ENCODE results near the gene SDK2. TPM values are rescaled to one million over a fixed set of nuclear protein-coding genes. Genes with fewer than 3 reads are reported as not detected.

The SDK2 gene
- total RNA-seq, 1 donor from 2014 or later: 31.8 TPM

GRCh38 chr17:73338050-73338521 is 306.2 kb downstream of the SDK2 start:
- Mint-ChIP-seq H3K27me3 (ENCODE audit: low read depth) (no peaks in the 10 kb centered on the region), H3K36me3 (peaks cover 3% of the 10 kb centered on the region), H3K9me3 (no peaks in the 10 kb centered on the region), H3K27ac (peak overlapping the region; percentile 83), H3K4me3 (no peak overlapping the region), H3K4me1 (peaks cover 49% of the 10 kb centered on the region)
- no peak for DNase-seq (ENCODE audit: low spot score in 2 of 2, unreplicated experiment in 2 of 2)
- TF ChIP-seq, protein P1, sequence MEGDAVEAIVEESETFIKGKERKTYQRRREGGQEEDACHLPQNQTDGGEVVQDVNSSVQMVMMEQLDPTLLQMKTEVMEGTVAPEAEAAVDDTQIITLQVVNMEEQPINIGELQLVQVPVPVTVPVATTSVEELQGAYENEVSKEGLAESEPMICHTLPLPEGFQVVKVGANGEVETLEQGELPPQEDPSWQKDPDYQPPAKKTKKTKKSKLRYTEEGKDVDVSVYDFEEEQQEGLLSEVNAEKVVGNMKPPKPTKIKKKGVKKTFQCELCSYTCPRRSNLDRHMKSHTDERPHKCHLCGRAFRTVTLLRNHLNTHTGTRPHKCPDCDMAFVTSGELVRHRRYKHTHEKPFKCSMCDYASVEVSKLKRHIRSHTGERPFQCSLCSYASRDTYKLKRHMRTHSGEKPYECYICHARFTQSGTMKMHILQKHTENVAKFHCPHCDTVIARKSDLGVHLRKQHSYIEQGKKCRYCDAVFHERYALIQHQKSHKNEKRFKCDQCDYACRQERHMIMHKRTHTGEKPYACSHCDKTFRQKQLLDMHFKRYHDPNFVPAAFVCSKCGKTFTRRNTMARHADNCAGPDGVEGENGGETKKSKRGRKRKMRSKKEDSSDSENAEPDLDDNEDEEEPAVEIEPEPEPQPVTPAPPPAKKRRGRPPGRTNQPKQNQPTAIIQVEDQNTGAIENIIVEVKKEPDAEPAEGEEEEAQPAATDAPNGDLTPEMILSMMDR (IDR thresholded peaks at IDR 0.05; ENCODE audit: unreplicated experiment): no peak

GRCh38 chr17:73337330-73337710 is 306.9 kb downstream of the SDK2 start:
- H3K27me3 Mint-ChIP-seq (ENCODE audit: low read depth): no peaks in the 10 kb centered on the region
- no peak overlapping the region for H3K4me3 Mint-ChIP-seq
- DNase-seq (ENCODE audit: low spot score in 2 of 2, unreplicated experiment in 2 of 2): no peak
- TF ChIP-seq, protein P1 (IDR thresholded peaks at IDR 0.05; ENCODE audit: unreplicated experiment): no peak
- H3K27ac Mint-ChIP-seq: peak overlapping the region; percentile 83
- H3K9me3 Mint-ChIP-seq: no peaks in the 10 kb centered on the region
- H3K36me3 Mint-ChIP-seq: peaks cover 3% of the 10 kb centered on the region
- peaks cover 44% of the 10 kb centered on the region for H3K4me1 Mint-ChIP-seq

GRCh38 chr17:73336408-73337329 is 307.6 kb downstream of the SDK2 start:
- peaks cover 3% of the 10 kb centered on the region for H3K36me3 Mint-ChIP-seq
- H3K9me3 Mint-ChIP-seq: no peaks in the 10 kb centered on the region
- peaks cover 37% of the 10 kb centered on the region for H3K4me1 Mint-ChIP-seq
- TF ChIP-seq, protein P1 (IDR thresholded peaks at IDR 0.05; ENCODE audit: unreplicated experiment): no peak
- H3K4me3 Mint-ChIP-seq: no peak overlapping the region
- H3K27me3 Mint-ChIP-seq (ENCODE audit: low read depth): no peaks in the 10 kb centered on the region
- DNase-seq (ENCODE audit: low spot score in 2 of 2, unreplicated experiment in 2 of 2): no peak
- peak overlapping the region; percentile 83 for H3K27ac Mint-ChIP-seq

- peaks cover 3% of the 10 kb centered on the region for H3K36me3 Mint-ChIP-seq
- no peak for DNase-seq (ENCODE audit: low spot score in 2 of 2, unreplicated experiment in 2 of 2)
Measured at GRCh38 chr17:73335591-73336407, 308.4 kb downstream of the SDK2 start.

More at GRCh38 chr17:73335591-73336407, 308.4 kb downstream of the SDK2 start:
- Mint-ChIP-seq H3K9me3 (no peaks in the 10 kb centered on the region), H3K4me3 (no peak overlapping the region), H3K27ac (no peak overlapping the region), H3K27me3 (ENCODE audit: low read depth) (no peaks in the 10 kb centered on the region), H3K4me1 (peaks cover 31% of the 10 kb centered on the region)
- TF ChIP-seq, protein P1 (IDR thresholded peaks at IDR 0.05; ENCODE audit: unreplicated experiment): no peak

All from mesothelial cell of epicardium (in vitro differentiated cells).